DMS114 treated with DMSO at 0.1 percent for 48 hours (cell line): ENCODE data around the gene PRSS33.

ENCODE experiments used
- DNase-seq: peaks from one replicate; lab custom pipeline; 2025; ENCODE audit not compliant: unreplicated experiment; lab: John Stamatoyannopoulos, UW

Gene PRSS33

GRCh38 chr16:2743007-2743810, 44.2 kb downstream of the PRSS33 start:
- DNase-seq: no peak

GRCh38 chr16:2742323-2743006, 44.9 kb downstream of the PRSS33 start:
- no peak for DNase-seq

DNA sequence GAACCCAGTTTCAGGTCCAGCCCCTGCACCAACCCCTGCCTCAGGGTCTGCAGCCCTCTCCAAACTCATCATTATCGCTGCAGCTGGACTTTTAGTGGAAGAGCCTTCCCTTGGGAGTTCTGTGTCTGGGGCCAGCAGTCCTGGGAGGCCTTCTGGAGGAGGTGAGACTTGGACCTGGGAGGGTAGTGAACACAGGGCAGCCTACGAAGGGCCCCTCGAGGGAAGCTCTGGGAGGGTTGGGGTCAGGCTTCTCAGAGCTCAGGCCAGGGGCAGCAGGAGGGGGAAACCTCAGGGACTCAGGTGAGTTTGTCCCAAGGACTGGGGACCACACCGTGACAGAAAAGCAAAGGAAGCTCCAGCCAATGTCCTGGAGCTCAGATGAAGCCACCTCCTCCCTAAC, 46.2 kb downstream of the PRSS33 start:
- no peak for DNase-seq

DNA sequence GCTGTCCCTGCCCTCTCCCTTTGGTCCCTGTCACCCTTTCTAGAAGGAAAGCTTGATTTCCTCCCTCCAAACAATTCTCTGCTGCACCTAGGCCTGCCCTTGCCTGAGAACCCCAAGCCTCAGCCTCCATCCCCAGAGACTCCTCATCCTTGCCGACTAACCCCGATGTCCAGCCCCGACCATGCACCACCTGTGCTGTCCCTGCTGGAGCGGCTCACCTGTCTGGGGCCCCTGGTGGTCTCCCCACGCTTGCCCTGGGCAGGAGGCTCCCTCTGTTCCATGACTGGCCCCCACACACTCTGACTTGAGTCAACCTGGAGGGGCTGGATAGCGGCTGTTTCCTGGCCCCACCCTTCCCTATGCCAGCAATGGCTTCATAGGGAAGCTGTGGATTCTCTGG, 46.9 kb downstream of the PRSS33 start:
- no peak for DNase-seq

DNA sequence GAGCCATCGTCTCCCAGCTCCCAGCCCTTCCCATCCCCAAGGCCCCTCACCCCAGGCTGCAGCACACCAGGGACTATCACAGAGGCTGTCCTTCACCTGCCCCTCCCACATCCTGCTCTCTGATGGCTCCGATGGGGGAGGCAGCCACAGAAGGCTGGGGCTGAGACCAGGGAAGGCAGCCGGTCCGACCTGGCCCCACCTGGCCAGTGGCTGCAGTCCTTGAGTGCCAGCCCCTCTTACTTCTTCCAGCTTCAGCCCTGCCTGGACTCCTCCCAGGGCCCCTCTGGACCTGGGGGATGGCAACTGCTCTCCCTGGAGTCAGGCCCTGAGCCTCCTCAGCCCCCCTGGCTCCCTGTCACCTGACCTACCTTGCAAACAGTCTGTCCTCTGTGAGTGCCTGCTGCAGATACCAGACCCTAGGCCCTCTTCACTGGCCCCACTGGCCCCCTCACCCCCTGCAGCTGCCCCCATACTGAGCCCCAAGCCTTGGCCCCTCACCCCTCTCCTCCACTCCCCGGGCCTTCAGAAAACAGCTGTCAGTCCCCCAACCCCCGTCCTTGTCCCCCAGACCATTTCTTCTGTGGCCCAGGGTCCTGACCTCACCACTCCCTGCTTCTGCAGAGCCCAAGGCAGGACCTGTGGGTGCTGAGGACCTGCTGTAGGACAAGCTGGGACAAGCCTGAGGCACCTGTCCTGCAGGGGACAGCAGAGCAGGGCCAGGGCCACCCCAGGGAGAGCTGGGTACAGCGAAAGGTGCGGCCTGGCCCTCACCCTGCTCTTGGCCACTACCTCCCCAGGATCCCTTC, 47.5 kb downstream of the PRSS33 start:
- DNase-seq: no peak

- DNase-seq: no peak
Measured at GRCh38 chr16:2738615-2739014, 48.7 kb downstream of the PRSS33 start.

DNA sequence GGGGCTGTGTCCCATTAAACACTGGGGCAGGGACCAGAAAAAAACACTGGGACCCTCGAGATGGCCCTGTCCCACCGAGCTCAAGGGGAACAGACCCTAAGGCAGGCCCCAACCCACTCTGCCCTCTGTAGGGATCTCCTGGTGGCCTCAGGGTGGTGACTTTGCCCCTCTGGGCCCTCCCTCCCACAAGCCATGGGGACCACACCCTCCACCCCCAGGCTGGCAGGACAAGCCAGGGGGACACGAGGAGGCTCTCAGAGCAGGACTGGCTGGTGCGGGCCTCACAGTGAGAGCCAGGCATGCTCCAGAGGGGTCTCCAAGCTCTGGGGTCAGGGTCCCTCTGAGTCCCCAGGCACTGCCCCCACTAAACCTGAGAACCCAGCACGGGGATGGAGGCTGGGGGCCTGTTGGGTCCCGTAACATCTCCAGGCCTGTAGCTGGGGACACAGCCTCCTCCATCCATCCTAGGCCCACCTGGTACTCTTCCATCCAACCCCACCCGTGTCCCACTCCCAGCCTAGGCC, 49.4 kb downstream of the PRSS33 start:
- DNase-seq: no peak

DNA sequence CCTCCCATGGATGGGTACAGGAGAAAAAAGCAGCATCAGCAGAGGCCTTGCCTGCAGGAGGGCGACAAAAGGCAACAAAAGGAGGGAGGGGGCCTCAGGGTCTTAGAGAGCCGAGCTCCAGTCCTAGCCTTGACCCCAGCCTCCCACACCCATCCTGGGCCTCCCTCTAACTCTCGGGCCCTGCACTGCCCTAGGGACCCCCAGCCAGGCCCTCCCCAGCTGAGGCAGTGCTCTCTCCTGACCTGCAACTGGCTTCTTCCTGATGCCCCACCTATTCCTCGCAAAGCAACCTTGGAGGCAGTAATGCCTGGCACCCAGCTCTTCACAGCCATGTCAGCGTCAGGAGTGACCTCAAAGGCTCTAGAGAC, 50.1 kb downstream of the PRSS33 start:
- no peak for DNase-seq

DNA sequence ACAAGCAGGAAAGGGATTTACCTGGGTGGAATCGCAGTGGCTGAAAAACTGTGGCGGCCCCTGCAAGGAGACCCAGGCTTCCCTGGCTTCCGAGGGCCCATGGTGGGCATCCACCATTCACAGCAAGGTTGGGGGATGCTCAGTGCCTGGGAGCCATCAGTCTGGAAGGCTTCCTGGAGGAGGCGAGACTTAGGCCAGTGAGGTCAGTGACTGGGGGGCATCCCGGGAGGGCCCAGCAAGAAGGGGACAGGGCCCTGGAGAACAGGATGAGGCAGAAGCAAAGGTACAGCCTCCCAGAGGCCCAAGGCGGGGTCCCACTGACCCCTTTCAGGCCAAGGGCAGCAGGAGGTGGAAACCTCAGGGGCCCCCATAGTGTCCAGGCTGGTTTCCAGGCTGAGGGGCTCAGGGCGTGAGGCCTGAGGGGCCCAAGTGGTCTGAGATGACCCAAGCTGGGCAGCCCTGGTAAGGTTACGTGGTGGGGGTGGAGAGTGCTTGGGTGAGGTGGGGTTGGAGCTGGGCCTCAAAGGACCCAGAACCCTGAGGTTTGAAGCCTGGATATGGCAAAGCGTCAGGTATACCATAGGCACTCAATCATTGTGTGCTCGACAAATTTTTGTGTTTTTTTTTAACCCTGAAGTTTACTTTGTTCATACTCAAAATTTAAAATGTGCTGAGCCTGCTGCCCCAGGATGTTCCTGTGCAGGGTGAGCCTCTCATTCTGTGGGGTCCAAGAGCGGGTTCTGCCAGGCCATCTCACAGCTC, 50.7 kb downstream of the PRSS33 start:
- DNase-seq: no peak

GRCh38 chr16:2734844-2735515, 52.4 kb downstream of the PRSS33 start:
- no peak for DNase-seq
